GM23338 (cell line): ENCODE data around the gene EPS8L2.

ENCODE experiments used
- EZH2 ChIP-seq: fragments of 200-600 bp; sonication (generic); IDR thresholded peaks from one replicate; pipeline ENCODE4 v1.8.0; 2017; ENCODE audit warnings: antibody characterized with exemption, mild to moderate bottlenecking, low read depth; ENCODE audit not compliant: unreplicated experiment
- POLR2AphosphoS5 ChIP-seq: IDR thresholded peaks from 2 replicates; pipeline ENCODE4 v1.6.1; 2016; ENCODE audit warnings: antibody characterized with exemption, low read depth
- TF ChIP-seq, protein P1 (sequence below), 2 experiments: fragments of 200-600 bp in 1 of 2; sonication (generic) in 1 of 2; conservative IDR thresholded peaks; 2 replicates each; pipeline versions ENCODE4 v1.5.1 to v1.6.1; 2016 to 2017; ENCODE audit warnings: antibody characterized with exemption in 2 of 2, low read depth in 2 of 2, mild to moderate bottlenecking in 2 of 2, moderate library complexity in 1 of 2

DNA sequence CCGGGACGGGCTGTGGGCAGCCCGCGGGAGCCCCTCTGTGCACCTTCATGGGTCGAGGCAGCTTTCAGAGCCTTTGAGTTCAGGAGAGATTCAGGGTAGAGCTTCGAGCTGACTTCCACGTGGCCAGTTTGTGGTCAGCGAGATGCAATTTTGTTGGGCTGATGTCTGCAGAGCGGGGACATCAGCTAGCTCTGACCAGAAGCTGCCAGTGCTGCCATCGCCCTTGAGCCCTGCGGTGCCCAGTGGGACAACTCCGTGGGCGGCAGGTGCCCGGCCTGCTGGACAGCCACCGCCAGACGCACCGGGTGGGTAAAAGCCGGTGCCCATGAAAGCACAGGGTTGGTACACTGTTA, 42.0 kb downstream of the EPS8L2 start:
- TF ChIP-seq, protein P1, sequence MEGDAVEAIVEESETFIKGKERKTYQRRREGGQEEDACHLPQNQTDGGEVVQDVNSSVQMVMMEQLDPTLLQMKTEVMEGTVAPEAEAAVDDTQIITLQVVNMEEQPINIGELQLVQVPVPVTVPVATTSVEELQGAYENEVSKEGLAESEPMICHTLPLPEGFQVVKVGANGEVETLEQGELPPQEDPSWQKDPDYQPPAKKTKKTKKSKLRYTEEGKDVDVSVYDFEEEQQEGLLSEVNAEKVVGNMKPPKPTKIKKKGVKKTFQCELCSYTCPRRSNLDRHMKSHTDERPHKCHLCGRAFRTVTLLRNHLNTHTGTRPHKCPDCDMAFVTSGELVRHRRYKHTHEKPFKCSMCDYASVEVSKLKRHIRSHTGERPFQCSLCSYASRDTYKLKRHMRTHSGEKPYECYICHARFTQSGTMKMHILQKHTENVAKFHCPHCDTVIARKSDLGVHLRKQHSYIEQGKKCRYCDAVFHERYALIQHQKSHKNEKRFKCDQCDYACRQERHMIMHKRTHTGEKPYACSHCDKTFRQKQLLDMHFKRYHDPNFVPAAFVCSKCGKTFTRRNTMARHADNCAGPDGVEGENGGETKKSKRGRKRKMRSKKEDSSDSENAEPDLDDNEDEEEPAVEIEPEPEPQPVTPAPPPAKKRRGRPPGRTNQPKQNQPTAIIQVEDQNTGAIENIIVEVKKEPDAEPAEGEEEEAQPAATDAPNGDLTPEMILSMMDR (conservative IDR thresholded peaks at IDR 0.05; ENCODE audit: low read depth in 2 of 2): no peak
- TF ChIP-seq POLR2AphosphoS5: no peak
- no peak for TF ChIP-seq EZH2
